GM21528 (cell line): Measurements from ENCODE around the gene PTPRG.

Source experiments
- ATAC-seq: cut with Tn5 transposase; IDR thresholded peaks from one replicate; pipeline ENCODE4 v1.9.1; 2021; ENCODE audit warnings: mild to moderate bottlenecking, moderate library complexity; ENCODE audit not compliant: unreplicated experiment, low FRiP score

The PTPRG gene

GRCh38 chr3:61935814-61936213 is 374.4 kb downstream of the PTPRG start:
- ATAC-seq = no peak

GRCh38 chr3:61936344-61936937 is 375.1 kb downstream of the PTPRG start:
- ATAC-seq = no peak

- ATAC-seq = no peak
Observed at GRCh38 chr3:61937477-61937876, 376.1 kb downstream of the PTPRG start.

DNA sequence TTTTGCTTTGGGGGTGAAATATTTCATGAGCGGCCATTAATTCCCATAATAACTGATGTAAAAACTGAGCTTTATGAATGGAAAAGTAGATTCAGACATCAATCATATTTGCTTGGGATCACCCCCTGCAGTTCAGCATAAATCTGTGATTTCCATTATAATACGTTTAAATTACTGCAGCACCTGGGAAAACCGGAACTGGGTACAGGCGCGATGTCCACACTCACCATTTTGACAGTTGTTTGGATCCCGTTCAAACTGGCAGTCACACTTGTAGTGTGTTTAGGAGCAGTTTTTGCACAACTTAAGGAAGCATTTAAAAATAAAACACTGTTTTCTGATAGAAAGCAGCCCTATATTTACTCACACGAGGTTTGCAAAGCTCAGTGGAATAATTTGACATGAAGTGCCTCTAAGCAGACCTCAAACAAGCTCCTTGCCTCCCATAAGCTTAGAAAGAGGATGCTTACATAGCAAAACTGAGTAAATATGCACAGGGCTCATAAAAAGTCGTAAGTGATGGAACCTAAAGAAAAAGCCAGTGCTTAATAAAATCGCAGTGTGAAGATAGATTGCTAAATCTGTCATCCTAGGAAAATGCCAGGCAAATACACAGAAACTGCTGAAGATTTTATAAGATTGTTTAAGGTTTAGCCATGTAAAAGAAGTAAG is 377.6 kb downstream of the PTPRG start:
- no peak for ATAC-seq

DNA sequence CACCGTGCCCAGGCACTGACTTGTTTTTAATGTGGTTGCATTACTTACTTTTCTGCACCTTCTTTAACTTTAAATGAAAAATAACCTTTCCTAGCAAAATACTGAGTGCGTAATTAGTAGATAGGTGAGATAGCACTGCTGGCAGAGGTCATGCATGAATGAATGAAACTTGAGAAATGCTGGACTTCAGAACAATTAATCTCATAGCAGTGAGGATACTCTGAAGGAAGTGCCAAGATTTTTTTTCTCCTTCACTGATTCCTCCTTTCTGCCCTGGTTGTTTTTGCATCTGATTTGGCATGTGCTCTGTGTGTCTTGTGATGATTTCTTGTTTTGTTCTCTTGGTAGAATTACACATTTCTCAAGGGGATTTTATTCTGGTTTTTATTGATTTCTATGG is 378.9 kb downstream of the PTPRG start:
- ATAC-seq = no peak

DNA sequence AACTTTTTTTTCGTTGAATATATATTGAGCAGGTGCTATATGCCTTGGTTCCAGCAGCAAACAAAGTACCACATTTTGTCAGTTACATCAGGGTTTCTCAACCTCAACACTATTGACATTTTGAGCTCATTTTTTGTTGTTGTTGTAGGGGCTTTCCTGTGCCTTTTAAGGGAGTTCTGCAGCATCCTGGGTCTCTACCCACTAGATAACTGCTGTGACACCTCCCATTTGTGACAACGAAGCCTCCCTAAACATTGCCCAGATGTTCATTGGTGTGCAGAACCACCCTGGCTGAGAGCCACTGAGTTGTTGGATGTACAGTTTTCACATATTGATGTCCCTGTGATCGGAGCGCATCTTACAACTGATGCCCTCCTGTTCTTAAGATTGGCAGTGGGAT is 382.6 kb downstream of the PTPRG start:
- no peak for ATAC-seq

GRCh38 chr3:61944726-61945125 is 383.4 kb downstream of the PTPRG start:
- ATAC-seq = no peak

DNA sequence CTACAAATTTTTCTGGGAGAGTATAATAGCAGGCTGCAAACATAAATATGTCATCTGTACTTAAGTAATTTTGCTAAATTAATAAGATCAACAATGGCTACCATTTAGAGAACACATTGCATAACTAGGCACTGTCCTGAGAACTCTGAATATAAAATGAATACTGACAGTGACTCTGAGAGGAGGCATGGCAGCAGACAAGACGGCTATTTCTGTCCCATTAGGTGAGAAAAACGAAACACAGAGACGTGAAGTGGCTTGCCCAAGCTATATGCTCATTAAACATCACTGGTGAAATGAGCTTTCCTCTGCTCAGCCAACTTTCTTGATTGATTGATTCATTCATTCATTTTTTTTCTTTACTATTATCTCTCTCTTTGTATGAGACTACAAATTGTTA is 384.3 kb downstream of the PTPRG start:
- no peak for ATAC-seq

DNA sequence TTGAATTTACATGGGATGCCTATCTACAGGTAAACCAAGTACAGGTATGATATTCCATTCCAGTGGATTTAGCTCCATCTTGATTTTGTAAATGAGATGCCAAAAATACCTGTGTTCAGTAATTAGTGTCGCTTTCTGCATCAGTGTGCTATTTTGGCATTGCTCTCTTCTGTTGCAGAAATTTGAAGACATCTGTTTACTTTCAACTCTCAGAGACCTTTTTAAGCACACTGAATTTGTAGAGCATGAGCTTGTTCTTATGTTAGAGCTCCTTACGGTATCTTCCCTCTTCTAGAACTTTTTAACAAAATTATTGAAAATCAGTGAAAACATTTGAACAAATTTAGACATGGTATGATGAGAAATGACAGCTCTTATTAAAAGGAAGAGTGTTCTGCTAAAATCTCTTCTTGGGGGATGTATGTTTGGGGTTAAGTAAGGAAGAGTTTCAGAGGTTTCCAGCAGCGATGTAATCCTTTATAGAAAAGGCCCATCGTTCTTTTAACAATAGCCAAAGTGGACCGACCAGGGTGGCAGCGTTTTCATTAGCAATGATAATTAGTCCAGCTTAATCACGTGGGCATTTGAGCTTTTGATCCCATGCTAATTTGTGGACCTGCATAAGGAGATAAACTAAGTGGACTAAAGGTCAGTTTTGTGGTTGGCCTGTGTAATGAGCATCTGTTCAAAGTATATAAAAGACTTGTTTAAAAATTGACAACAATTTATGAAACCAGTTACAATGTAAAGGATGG is 385.4 kb downstream of the PTPRG start:
- ATAC-seq = no peak

DNA sequence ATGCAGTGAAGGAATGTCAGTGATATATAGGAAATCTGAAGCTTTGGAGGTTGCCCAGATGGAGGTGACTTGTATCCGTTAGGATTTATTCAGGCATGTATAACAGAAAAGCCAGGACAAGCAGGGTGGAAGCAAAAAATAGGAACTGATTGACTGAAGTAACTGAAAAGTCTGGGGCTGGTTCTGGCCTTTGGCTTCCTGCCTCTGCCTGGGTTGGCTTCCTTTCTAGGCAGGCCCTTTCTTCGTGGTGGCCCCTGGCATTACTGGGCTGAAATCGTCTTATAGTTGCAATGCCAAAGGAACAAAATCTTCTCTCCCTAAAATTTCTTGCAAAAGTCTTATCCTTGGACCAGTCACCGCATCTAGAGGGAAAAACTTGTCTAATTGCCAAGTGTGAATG is 386.1 kb downstream of the PTPRG start:
- ATAC-seq = no peak

DNA sequence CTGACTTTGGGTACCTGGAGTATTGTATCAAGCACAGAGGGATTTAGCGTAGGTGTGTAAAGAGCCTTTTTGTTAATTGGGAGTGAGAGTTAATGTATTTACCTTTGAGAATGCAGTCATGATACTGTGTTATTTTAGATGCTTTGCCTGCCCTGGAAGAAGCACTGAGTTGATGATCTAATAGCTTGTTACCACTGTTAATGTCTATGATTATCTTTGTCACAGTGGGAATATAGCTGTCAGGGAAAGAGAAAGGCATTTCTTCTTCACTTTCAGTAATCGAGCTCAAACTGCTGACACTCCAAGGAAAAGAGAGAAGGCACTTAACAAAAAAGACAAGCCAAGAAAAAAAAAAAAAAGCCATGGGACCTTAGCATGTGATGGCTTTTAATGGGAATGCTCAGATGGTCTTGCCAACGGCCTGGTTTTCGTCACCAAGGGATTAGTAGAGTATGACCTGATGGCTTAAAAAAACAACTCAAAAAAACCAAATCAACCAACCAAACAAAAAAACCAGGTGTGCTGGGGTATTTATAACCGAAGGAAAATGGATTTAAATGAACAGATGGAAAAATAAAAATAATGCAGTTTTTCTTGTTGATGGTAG is 387.4 kb downstream of the PTPRG start:
- ATAC-seq = no peak

- ATAC-seq = no peak
Observed at GRCh38 chr3:61954097-61954540, 392.7 kb downstream of the PTPRG start.

- no peak for ATAC-seq
Observed at GRCh38 chr3:61955483-61955882, 394.1 kb downstream of the PTPRG start.

DNA sequence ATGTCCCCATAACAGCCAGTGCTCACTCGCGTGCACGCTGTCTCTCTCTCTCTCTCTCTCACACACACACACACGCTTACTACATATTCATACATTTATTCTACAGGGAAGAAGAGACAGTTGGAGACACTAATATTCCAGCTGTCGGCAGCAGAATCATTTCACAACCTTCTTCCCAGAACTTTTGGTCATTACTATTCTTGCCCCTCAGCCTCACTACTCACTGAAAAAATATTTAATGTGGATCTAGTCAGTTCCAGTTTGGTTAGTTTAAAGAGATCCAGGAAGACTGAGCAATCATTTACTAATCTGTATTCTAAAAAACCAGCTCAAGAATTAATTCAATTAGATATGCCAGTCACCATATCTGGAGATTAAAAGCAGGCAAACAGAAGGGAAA is 394.9 kb downstream of the PTPRG start:
- no peak for ATAC-seq

GRCh38 chr3:61957259-61957658 is 395.9 kb downstream of the PTPRG start:
- ATAC-seq = no peak

- ATAC-seq = no peak
Observed at GRCh38 chr3:61960976-61961375, 399.6 kb downstream of the PTPRG start.

DNA sequence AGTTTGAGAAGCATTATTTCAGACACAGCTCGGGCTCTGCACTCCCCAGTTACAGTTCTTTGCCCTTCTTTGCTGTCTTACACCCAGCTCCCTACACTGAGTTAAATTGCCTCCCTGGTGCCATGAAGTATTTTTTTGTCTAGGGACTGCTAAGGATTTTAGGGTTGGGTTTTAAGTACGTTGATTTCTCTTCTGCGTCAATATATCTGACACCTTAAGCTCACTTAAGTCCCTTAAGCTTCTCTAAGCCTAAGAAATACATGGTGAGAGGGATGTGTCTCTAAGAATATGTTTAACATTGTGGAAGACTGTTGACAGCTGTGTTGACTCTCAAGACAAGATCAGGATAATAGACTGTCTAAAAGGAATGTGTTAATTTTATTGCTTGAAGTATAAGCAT is 400.5 kb downstream of the PTPRG start:
- ATAC-seq = no peak

- no peak for ATAC-seq
Observed at GRCh38 chr3:61964566-61964965, 403.2 kb downstream of the PTPRG start.

GRCh38 chr3:61965770-61966131 is 404.4 kb downstream of the PTPRG start:
- no peak for ATAC-seq

DNA sequence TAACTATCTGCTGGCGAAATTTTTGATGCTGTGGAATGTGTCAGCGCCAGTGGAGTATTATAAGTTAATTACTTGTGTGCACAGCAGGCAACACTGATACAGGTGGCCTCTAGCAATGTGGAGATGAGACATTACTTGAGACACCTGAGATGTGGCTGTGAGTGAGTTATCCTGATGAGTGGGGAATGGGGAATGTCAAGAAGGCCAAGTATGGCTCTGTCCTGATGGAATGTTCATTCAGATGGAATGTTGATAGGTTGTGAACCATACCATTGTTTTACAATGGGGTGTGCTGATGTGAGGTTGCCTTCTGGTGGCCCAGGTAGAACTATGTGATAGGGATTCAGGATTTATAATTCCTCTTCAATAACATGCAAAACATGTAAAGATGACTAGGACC is 404.8 kb downstream of the PTPRG start:
- ATAC-seq = no peak

- no peak for ATAC-seq
Observed at GRCh38 chr3:61967019-61967418, 405.6 kb downstream of the PTPRG start.
